Measurements from ENCODE around the gene STX10.

DNA sequence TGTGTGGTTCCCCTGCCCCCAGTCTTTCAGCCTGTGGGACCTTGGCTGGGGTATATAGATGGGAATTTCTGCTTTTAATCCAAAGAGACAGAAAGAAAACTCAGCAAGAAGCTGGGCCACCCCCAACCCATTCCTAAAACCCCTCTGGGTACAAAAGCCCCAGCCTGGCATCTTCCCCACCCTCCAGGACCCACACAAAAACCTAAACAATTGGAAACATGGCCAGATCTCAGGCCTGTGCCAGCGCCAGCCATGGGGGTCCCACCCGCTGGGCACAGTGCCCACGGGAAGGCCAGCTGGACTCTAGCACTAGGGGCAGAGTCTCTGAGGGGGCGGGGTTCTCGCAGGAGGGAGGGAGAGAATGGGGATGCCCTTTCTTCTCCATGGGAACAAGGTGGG, 56.1 kb downstream of the STX10 start:
- TF ChIP-seq EP300 (IDR thresholded peaks at IDR 0.05) = no peak
- TF ChIP-seq, protein P1, sequence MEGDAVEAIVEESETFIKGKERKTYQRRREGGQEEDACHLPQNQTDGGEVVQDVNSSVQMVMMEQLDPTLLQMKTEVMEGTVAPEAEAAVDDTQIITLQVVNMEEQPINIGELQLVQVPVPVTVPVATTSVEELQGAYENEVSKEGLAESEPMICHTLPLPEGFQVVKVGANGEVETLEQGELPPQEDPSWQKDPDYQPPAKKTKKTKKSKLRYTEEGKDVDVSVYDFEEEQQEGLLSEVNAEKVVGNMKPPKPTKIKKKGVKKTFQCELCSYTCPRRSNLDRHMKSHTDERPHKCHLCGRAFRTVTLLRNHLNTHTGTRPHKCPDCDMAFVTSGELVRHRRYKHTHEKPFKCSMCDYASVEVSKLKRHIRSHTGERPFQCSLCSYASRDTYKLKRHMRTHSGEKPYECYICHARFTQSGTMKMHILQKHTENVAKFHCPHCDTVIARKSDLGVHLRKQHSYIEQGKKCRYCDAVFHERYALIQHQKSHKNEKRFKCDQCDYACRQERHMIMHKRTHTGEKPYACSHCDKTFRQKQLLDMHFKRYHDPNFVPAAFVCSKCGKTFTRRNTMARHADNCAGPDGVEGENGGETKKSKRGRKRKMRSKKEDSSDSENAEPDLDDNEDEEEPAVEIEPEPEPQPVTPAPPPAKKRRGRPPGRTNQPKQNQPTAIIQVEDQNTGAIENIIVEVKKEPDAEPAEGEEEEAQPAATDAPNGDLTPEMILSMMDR (IDR thresholded peaks at IDR 0.05) = peak in 1 of 5 experiments; percentile 1

Measured in tibial nerve (tissue), 4 donors.